Astrocyte (in vitro differentiated cells and primary cell): ENCODE results near the gene RASA1. TPM values are rescaled to one million over a fixed set of nuclear protein-coding genes. Genes with fewer than 3 reads are reported as not detected.

ENCODE experiments used
- DNase-seq: peaks from one replicate; pipeline ENCODE4 v3.0.0-alpha.2; 2010; ENCODE audit warnings: low read depth
- FAIRE-seq: peaks from 2 replicates; lab custom pipeline; 2011; peaks lifted over from hg19 to GRCh38; lab: Jason Lieb, UNC
- H2AFZ ChIP-seq: 2 replicates; pipeline ENCODE4 v1.6.0; 2012; ENCODE audit warnings: low read depth, low read length, inconsistent platforms
- H3K27ac ChIP-seq: 2 replicates; pipeline ENCODE4 v1.5.1; 2011; ENCODE audit warnings: low read depth, low read length, inconsistent platforms
- H3K27me3 ChIP-seq: 2 replicates; pipeline ENCODE4 v1.6.0; 2011; ENCODE audit warnings: low read length, inconsistent platforms; ENCODE audit not compliant: insufficient read depth
- H3K36me3 ChIP-seq: 2 replicates; pipeline ENCODE4 v1.5.1; 2011; ENCODE audit warnings: low read length, inconsistent platforms; ENCODE audit not compliant: insufficient read depth
- H3K4me1 ChIP-seq: 2 replicates; pipeline ENCODE4 v1.5.1; 2011; ENCODE audit warnings: low read length, inconsistent platforms; ENCODE audit not compliant: insufficient read depth
- H3K4me2 ChIP-seq: 2 replicates; pipeline ENCODE4 v1.6.0; 2012; ENCODE audit warnings: low read length, inconsistent platforms
- H3K4me3 ChIP-seq: 2 replicates; pipeline ENCODE4 v1.5.1; 2011; ENCODE audit warnings: low read depth, mild to moderate bottlenecking, low read length, inconsistent platforms; ENCODE audit not compliant: insufficient read depth
- H3K79me2 ChIP-seq: 2 replicates; pipeline ENCODE4 v1.6.0; 2012; ENCODE audit warnings: mild to moderate bottlenecking, low read length, inconsistent platforms; ENCODE audit not compliant: insufficient read depth
- H3K9ac ChIP-seq: 2 replicates; pipeline ENCODE4 v1.6.0; 2012; ENCODE audit warnings: mild to moderate bottlenecking, low read length, inconsistent platforms
- H3K9me3 ChIP-seq: 2 replicates; pipeline ENCODE4 v1.5.1; 2012; ENCODE audit warnings: low read depth, mild to moderate bottlenecking, low read length, inconsistent platforms; ENCODE audit not compliant: insufficient read depth
- H4K20me1 ChIP-seq: 2 replicates; pipeline ENCODE4 v1.6.0; 2012; ENCODE audit warnings: low read length, inconsistent platforms; ENCODE audit not compliant: insufficient read depth
- H3K27ac Mint-ChIP-seq: one replicate; pipeline ENCODE4 v1.8.0; 2021; ENCODE audit warnings: mild to moderate bottlenecking, mixed read lengths; ENCODE audit not compliant: unreplicated experiment
- H3K27me3 Mint-ChIP-seq: one replicate; pipeline ENCODE4 v1.8.0; 2021; ENCODE audit warnings: low read depth, mixed read lengths; ENCODE audit not compliant: unreplicated experiment
- H3K36me3 Mint-ChIP-seq: one replicate; pipeline ENCODE4 v1.8.0; 2021; ENCODE audit warnings: low read depth, mixed read lengths; ENCODE audit not compliant: unreplicated experiment
- H3K4me1 Mint-ChIP-seq: one replicate; pipeline ENCODE4 v1.8.0; 2021; ENCODE audit warnings: low read depth, mixed read lengths; ENCODE audit not compliant: unreplicated experiment
- H3K4me3 Mint-ChIP-seq: one replicate; pipeline ENCODE4 v1.8.0; 2021; ENCODE audit warnings: mild to moderate bottlenecking, moderate library complexity, mixed read lengths; ENCODE audit not compliant: unreplicated experiment
- H3K9me3 Mint-ChIP-seq: one replicate; pipeline ENCODE4 v1.8.0; 2021; ENCODE audit warnings: mild to moderate bottlenecking, mixed read lengths; ENCODE audit not compliant: unreplicated experiment
- CTCF ChIP-seq: IDR thresholded peaks from 2 replicates; pipeline ENCODE4 v1.5.1; 2011; ENCODE audit warnings: low read depth, mild to moderate bottlenecking, inconsistent platforms, low read length, moderate library complexity; ENCODE audit not compliant: insufficient read depth
- EZH2 ChIP-seq: IDR thresholded peaks from 2 replicates; pipeline ENCODE4 v1.6.1; 2012; ENCODE audit warnings: mild to moderate bottlenecking, low read length, inconsistent platforms; ENCODE audit not compliant: insufficient read depth
- total RNA-seq: library from RNA; stranded (reverse); gene quantifications from 2 replicates; pipeline ENCODE4 v1.2.1, GENCODE V29; 2021

RASA1 gene
- total RNA-seq, 1 donor from 2014 or later = 62.8 TPM

- H3K4me1 ChIP-seq = peaks cover 9% of the 10 kb centered on the region
- Mint-ChIP-seq H3K4me3 (no peak overlapping the region), H3K4me1 (peaks cover 14% of the 10 kb centered on the region), H3K27me3 (no peaks in the 10 kb centered on the region), H3K36me3 (peaks cover 17% of the 10 kb centered on the region), H3K27ac (peak overlapping the region; percentile 0), H3K9me3 (no peaks in the 10 kb centered on the region)
- peaks cover 54% of the 10 kb centered on the region for H3K36me3 ChIP-seq
- no peak for DNase-seq
- no peak overlapping the region for H3K9ac ChIP-seq
- H4K20me1 ChIP-seq = peaks cover 6% of the 10 kb centered on the region
- no peak overlapping the region for H3K4me3 ChIP-seq
- H3K4me2 ChIP-seq = no peak overlapping the region
- FAIRE-seq = no peak
- H3K9me3 ChIP-seq = no peaks in the 10 kb centered on the region
- H3K27me3 ChIP-seq = no peaks in the 10 kb centered on the region
- TF ChIP-seq CTCF = no peak
- no peak for TF ChIP-seq EZH2
- peaks cover 30% of the 10 kb centered on the region for H3K79me2 ChIP-seq
- H2AFZ ChIP-seq = no peak overlapping the region
- no peak overlapping the region for H3K27ac ChIP-seq
Measured at GRCh38 chr5:87398981-87399614, 131.4 kb downstream of the RASA1 start.

GRCh38 chr5:87399720-87400119 lies 132.0 kb downstream of the RASA1 start:
- TF ChIP-seq EZH2 = no peak
- Mint-ChIP-seq H3K9me3 (no peaks in the 10 kb centered on the region), H3K27ac (no peak overlapping the region), H3K36me3 (peaks cover 17% of the 10 kb centered on the region), H3K4me1 (peaks cover 9% of the 10 kb centered on the region), H3K27me3 (no peaks in the 10 kb centered on the region), H3K4me3 (no peak overlapping the region)
- no peak overlapping the region for H3K27ac ChIP-seq
- no peak overlapping the region for H3K4me2 ChIP-seq
- H3K27me3 ChIP-seq = no peaks in the 10 kb centered on the region
- H3K9me3 ChIP-seq = no peaks in the 10 kb centered on the region
- peaks cover 3% of the 10 kb centered on the region for H3K4me1 ChIP-seq
- H3K79me2 ChIP-seq = peaks cover 31% of the 10 kb centered on the region
- no peak overlapping the region for H2AFZ ChIP-seq
- DNase-seq (no peak), FAIRE-seq (no peak)
- no peak overlapping the region for H3K4me3 ChIP-seq
- H4K20me1 ChIP-seq = peaks cover 6% of the 10 kb centered on the region
- no peak overlapping the region for H3K9ac ChIP-seq
- H3K36me3 ChIP-seq = peaks cover 55% of the 10 kb centered on the region

GRCh38 chr5:87400305-87400899 lies 132.7 kb downstream of the RASA1 start:
- Mint-ChIP-seq H3K27me3 (no peaks in the 10 kb centered on the region), H3K4me3 (no peak overlapping the region), H3K4me1 (peaks cover 6% of the 10 kb centered on the region), H3K36me3 (peaks cover 17% of the 10 kb centered on the region), H3K27ac (no peak overlapping the region), H3K9me3 (no peaks in the 10 kb centered on the region)
- Histone ChIP-seq H3K4me2 (no peak overlapping the region), H3K27ac (no peak overlapping the region), H3K4me3 (no peak overlapping the region), H4K20me1 (peaks cover 12% of the 10 kb centered on the region), H2AFZ (no peak overlapping the region), H3K9me3 (no peaks in the 10 kb centered on the region), H3K27me3 (no peaks in the 10 kb centered on the region), H3K9ac (no peak overlapping the region), H3K79me2 (peaks cover 35% of the 10 kb centered on the region), H3K4me1 (no peaks in the 10 kb centered on the region), H3K36me3 (peaks cover 55% of the 10 kb centered on the region)
- DNase-seq (peak; percentile 22), FAIRE-seq (peak; percentile 5)
- TF ChIP-seq CTCF = peak; percentile 51
- no peak for TF ChIP-seq EZH2
